CD4-positive, alpha-beta memory T cell (primary cell): ENCODE data around the gene CFAP61. TPM values are rescaled to one million over a fixed set of nuclear protein-coding genes. Genes with fewer than 3 reads are reported as not detected.

Experiments
- CTCF ChIA-PET: fragments of 350-600 bp; sonication (Branson Sonifier 250); formaldehyde crosslinking; loops from one replicate; lab custom pipeline; 2021; ENCODE audit warnings: inconsistent platforms; ENCODE audit not compliant: partially characterized antibody; lab: Charles Lee
- POLR2A ChIA-PET: fragments of 350-600 bp; sonication (Branson Sonifier 250); formaldehyde crosslinking; loops from one replicate; lab custom pipeline; 2021; ENCODE audit not compliant: partially characterized antibody; lab: Charles Lee
- DNase-seq, 5 donors: peaks; one replicate each; pipeline versions ENCODE4 v3.0.0 to v3.0.0-alpha.2; 2020 to 2022; ENCODE audit warnings: mixed read lengths in 1 of 5
- H3K27ac ChIP-seq: one replicate; pipeline ENCODE4 v1.7.0; 2013; ENCODE audit warnings: low read depth, low read length
- H3K27me3 ChIP-seq: 2 replicates; pipeline ENCODE4 v1.7.0; 2013; ENCODE audit warnings: mild to moderate bottlenecking, low read length, moderate library complexity; ENCODE audit not compliant: insufficient read depth
- H3K36me3 ChIP-seq: 2 replicates; pipeline ENCODE4 v1.7.0; 2013; ENCODE audit warnings: mild to moderate bottlenecking, low read length, moderate library complexity; ENCODE audit not compliant: insufficient read depth
- H3K4me1 ChIP-seq: 2 replicates; pipeline ENCODE4 v1.7.0; 2013; ENCODE audit warnings: mild to moderate bottlenecking, low read length, moderate library complexity; ENCODE audit not compliant: insufficient read depth
- H3K4me3 ChIP-seq, 2 donors: one replicate each; pipeline ENCODE4 v1.7.0; 2013; ENCODE audit warnings: low read length in 2 of 2, mild to moderate bottlenecking in 1 of 2
- H3K9me3 ChIP-seq, 2 donors: one replicate each; pipeline ENCODE4 v1.7.0; 2013; ENCODE audit warnings: low read length in 2 of 2, control low read depth in 1 of 2; ENCODE audit not compliant: control insufficient read depth in 1 of 2
- H3K27ac Mint-ChIP-seq, 7 donors: one replicate each; pipeline ENCODE4 v1.8.0; 2020 to 2021; ENCODE audit warnings: mixed read lengths in 7 of 7, mild to moderate bottlenecking in 6 of 7, inconsistent platforms in 3 of 7, moderate library complexity in 3 of 7
- H3K27me3 Mint-ChIP-seq, 2 donors: one replicate each; pipeline ENCODE4 v1.8.0; 2020 to 2021; ENCODE audit warnings: mixed read lengths in 2 of 2
- H3K36me3 Mint-ChIP-seq, 2 donors: one replicate each; pipeline ENCODE4 v1.8.0; 2020 to 2021; ENCODE audit warnings: mixed read lengths in 2 of 2, inconsistent platforms in 1 of 2, mild to moderate bottlenecking in 1 of 2
- H3K4me1 Mint-ChIP-seq, 4 donors: one replicate each; pipeline ENCODE4 v1.8.0; 2020 to 2021; ENCODE audit warnings: mixed read lengths in 4 of 4, mild to moderate bottlenecking in 1 of 4
- H3K4me3 Mint-ChIP-seq, 8 donors: one replicate each; pipeline ENCODE4 v1.8.0; 2020 to 2021; ENCODE audit warnings: mixed read lengths in 8 of 8, mild to moderate bottlenecking in 7 of 8, moderate library complexity in 6 of 8, inconsistent platforms in 3 of 8
- H3K9me3 Mint-ChIP-seq, 8 donors: one replicate each; pipeline ENCODE4 v1.8.0; 2020 to 2021; ENCODE audit warnings: mixed read lengths in 8 of 8, mild to moderate bottlenecking in 5 of 8, inconsistent platforms in 3 of 8, moderate library complexity in 1 of 8
- intact Hi-C: fragments of 100-400 bp; cut with micrococcal nuclease; formaldehyde crosslinking; loops from one replicate; pipeline ENCODE4 v1.15.1; 2023
- polyA plus RNA-seq, 2 donors: library from polyadenylated mRNA; unstranded; fragments of 300-500 nt; fragmentation: Illumina TruSeq; gene quantifications; one replicate each; pipeline ENCODE4 v1.2.3, GENCODE V29; 2021
- total RNA-seq, 2 experiments: library from RNA; stranded (reverse); gene quantifications; one replicate each; pipeline ENCODE4 v1.2.3, GENCODE V29; 2021

CFAP61 gene
- total and polyA plus RNA-seq, 4 experiments from 2014 or later, result not detected

DNA sequence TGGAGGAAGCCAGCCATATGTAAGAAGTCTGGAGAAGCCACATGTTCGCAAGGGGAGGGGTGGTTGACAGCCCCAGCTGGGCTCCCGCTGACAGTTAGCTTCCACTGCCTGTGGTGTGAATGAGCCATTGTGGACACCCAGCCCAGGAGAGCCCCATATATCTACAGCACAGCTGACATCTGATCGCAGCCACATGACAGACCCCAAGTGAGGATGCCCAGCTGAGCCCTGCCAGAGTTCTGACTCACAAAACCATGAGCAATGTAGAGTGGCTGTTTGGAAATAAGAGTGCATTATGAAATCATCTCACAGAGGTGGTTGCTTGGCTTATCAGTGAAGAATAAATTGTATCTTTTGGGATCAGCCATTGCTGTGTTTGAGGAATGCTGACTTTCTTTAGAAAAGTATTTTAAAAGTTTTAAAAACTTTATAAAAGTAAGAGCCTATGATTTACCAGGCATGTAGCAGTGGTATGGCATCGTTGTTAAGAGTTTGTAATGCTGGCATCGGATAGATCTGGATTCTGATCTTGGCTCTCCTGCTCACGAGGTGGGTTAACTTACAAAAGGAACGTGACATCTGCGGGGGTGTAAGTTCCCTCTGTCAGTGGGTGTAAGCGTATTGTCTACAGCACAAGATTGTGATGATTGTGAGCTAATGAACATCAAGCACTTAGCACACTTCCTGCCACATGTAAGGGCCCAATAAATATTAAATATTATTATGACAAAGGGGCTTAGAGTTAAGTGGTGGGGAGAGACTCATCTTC is 24.1 kb downstream of the CFAP61 start:
- H3K27me3 ChIP-seq, result no peaks in the 10 kb centered on the region
- ChIA-PET POLR2A (no interaction called here), CTCF (no interaction called here)
- peaks cover 9 to 11% of the 10 kb centered on the region in 2 donors for H3K27me3 Mint-ChIP-seq
- H3K27ac ChIP-seq, result no peak overlapping the region
- no peaks in the 10 kb centered on the region for H3K9me3 Mint-ChIP-seq
- H3K4me1 Mint-ChIP-seq, result no peaks in the 10 kb centered on the region
- H3K4me3 ChIP-seq, result no peak overlapping the region
- no peak overlapping the region for H3K4me3 Mint-ChIP-seq
- H3K27ac Mint-ChIP-seq, result no peak overlapping the region
- H3K4me1 ChIP-seq, result no peaks in the 10 kb centered on the region
- no peaks in the 10 kb centered on the region for H3K9me3 ChIP-seq
- H3K36me3 ChIP-seq, result no peaks in the 10 kb centered on the region
- H3K36me3 Mint-ChIP-seq, result no peaks in the 10 kb centered on the region
- intact Hi-C loops, result no loop called here
- DNase-seq, result no peak

DNA sequence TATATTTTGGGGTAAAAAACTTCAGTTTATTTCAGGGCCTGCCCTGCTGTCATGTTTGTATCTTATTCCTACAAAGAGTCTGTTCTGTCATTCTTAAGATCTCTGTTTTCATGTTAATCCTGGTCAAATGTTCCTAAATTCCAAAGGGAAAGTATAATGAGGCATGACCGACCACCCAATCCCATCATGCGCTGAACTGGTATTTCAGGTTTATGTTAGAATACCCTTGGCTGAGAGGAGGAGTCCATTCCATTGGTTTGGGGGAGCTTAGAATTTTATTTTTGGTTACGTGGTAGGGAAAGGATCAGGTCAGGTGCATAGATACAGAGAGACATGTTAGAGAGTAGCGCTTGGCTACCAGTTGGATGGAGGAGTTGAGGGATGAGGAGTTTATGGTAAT is 25.7 kb downstream of the CFAP61 start:
- Histone ChIP-seq H3K4me3 (no peak overlapping the region), H3K27me3 (no peaks in the 10 kb centered on the region), H3K36me3 (no peaks in the 10 kb centered on the region), H3K27ac (no peak overlapping the region), H3K9me3 (no peaks in the 10 kb centered on the region), H3K4me1 (no peaks in the 10 kb centered on the region)
- intact Hi-C loops, result no loop called here
- no peaks in the 10 kb centered on the region for H3K4me1 Mint-ChIP-seq
- no peak overlapping the region for H3K4me3 Mint-ChIP-seq
- POLR2A ChIA-PET, result no interaction called here
- peaks cover 13 to 19% of the 10 kb centered on the region in 2 donors for H3K27me3 Mint-ChIP-seq
- H3K9me3 Mint-ChIP-seq, result no peaks in the 10 kb centered on the region
- H3K27ac Mint-ChIP-seq, result no peak overlapping the region
- DNase-seq, result no peak
- CTCF ChIA-PET, result no interaction called here
- H3K36me3 Mint-ChIP-seq, result no peaks in the 10 kb centered on the region

DNA sequence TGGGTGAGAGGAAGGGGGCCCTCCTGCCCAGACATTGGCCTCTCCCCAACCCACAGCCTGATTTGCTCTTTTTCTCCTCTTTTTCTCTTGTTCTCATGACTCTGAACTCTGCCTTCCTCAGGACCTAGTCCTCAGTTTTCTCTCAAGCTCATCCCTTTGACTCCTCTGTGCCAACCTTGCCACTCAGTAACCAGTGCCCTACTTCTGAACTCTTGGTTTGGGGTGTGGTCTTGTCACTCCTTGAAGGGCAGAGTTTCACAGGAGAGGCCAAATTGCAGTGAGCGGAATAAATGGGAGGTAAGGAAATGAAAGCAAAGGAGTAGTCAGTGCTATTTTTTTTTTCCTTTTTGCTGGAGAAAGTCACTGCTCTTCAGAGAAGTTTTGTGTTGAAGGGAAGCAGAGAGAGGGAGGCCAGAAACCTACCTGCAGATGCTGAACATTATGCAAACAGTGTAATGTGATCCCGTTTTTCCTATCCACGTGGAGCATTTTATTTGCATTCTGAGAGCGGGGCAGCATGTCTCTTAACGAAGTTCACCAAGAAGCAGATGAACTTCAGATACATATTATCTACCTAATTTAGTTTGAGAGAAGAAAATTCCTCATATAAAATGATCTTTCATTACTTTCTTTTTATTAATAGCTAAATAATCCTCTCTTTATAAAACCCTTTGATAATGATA is 26.9 kb downstream of the CFAP61 start:
- Histone ChIP-seq H3K4me3 (no peak overlapping the region), H3K27ac (no peak overlapping the region), H3K4me1 (no peaks in the 10 kb centered on the region), H3K27me3 (no peaks in the 10 kb centered on the region), H3K9me3 (no peaks in the 10 kb centered on the region), H3K36me3 (no peaks in the 10 kb centered on the region)
- ChIA-PET POLR2A (no interaction called here), CTCF (no interaction called here)
- H3K4me3 Mint-ChIP-seq, result no peak overlapping the region
- H3K4me1 Mint-ChIP-seq, result peaks cover 0 to 5% (median 4%) of the 10 kb centered on the region in 4 donors
- intact Hi-C loops, result no loop called here
- no peak overlapping the region for H3K27ac Mint-ChIP-seq
- no peaks in the 10 kb centered on the region for H3K9me3 Mint-ChIP-seq
- peaks cover 9 to 19% of the 10 kb centered on the region in 2 donors for H3K27me3 Mint-ChIP-seq
- no peaks in the 10 kb centered on the region for H3K36me3 Mint-ChIP-seq
- DNase-seq, result no peak

DNA sequence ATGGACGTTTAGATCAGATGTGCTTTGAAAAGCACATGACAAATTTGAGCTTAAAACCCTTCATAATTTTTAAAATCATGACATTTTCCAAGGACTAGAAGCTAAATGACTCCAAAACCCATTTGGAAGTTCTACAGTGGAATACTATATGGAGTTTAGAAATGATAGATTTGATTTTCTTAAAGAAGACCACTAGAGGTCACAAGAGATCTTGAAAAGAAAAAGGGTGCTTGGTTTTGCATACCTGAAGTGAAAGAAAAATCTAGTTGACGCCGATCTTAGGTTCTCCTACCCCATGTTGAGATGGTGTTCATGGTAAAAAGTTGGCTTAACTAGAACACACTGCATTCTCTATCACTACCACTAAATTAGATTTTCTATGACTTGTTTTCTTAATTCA is 31.5 kb downstream of the CFAP61 start:
- POLR2A ChIA-PET, result no interaction called here
- peaks cover 6 to 17% of the 10 kb centered on the region in 2 donors for H3K27me3 Mint-ChIP-seq
- intact Hi-C loops, result loop anchor here (2.0 kb wide), 1 partner anchor 1421 kb away; no protein-coding TSS in a partner anchor
- Histone ChIP-seq H3K27ac (no peak overlapping the region), H3K4me3 (no peak overlapping the region), H3K27me3 (no peaks in the 10 kb centered on the region), H3K4me1 (no peaks in the 10 kb centered on the region), H3K36me3 (no peaks in the 10 kb centered on the region), H3K9me3 (no peaks in the 10 kb centered on the region)
- peak overlapping the region in 2 of 7 donors; percentile 84 to 86 for H3K27ac Mint-ChIP-seq
- peak overlapping the region in 6 of 8 donors; percentile 75 to 83 (median 78) for H3K4me3 Mint-ChIP-seq
- no peaks in the 10 kb centered on the region for H3K36me3 Mint-ChIP-seq
- CTCF ChIA-PET, result interaction anchor here (0.5 to 2.6 kb wide), 5 partner anchors 11 to 766 kb away, joined by 3 to 10 read pairs (median 5); no protein-coding TSS in a partner anchor
- peak in 4 of 5 donors; percentile 22 to 47 (median 44) for DNase-seq
- peaks cover 0 to 9% (median 7%) of the 10 kb centered on the region in 4 donors for H3K4me1 Mint-ChIP-seq
- no peaks in the 10 kb centered on the region for H3K9me3 Mint-ChIP-seq

DNA sequence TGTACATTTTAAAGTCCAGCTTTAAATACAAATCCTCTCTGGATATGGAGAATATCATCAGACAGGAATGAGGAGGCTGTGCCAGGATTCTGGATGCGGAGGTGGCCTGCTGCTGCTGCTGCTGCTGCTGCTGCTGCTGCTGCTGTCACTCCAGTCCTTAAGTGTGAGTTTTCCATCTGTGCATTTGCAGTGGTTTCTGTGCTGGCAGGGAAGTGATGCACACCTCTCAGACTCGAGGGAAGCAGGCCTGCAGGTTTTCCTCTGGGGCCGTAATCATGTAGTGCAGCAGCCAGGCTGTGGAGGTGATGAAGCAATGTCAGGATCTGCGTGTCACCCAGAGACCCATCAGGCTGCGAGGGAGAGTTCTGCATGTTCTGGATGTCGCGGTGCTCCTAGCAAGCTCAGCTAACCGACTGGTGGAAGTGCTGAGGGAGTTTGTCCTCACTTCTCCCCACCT is 32.0 kb downstream of the CFAP61 start:
- H3K36me3 Mint-ChIP-seq, result no peaks in the 10 kb centered on the region
- ChIA-PET POLR2A (no interaction called here), CTCF (interaction anchor here (0.7 to 2.6 kb wide), 5 partner anchors 11 to 742 kb away, joined by 3 to 10 read pairs (median 5); no protein-coding TSS in a partner anchor)
- no peaks in the 10 kb centered on the region for H3K36me3 ChIP-seq
- no peaks in the 10 kb centered on the region for H3K9me3 ChIP-seq
- peak overlapping the region in 4 of 8 donors; percentile 75 to 83 (median 78) for H3K4me3 Mint-ChIP-seq
- H3K4me3 ChIP-seq, result no peak overlapping the region
- DNase-seq, result no peak
- no peak overlapping the region for H3K27ac ChIP-seq
- H3K4me1 ChIP-seq, result no peaks in the 10 kb centered on the region
- peak overlapping the region in 3 of 7 donors; percentile 23 to 86 (median 67) for H3K27ac Mint-ChIP-seq
- no peaks in the 10 kb centered on the region for H3K27me3 ChIP-seq
- peaks cover 0 to 9% (median 7%) of the 10 kb centered on the region in 4 donors for H3K4me1 Mint-ChIP-seq
- no peaks in the 10 kb centered on the region for H3K9me3 Mint-ChIP-seq
- H3K27me3 Mint-ChIP-seq, result peaks cover 6 to 17% of the 10 kb centered on the region in 2 donors
- intact Hi-C loops, result no loop called here

GRCh38 chr20:20085071-20085470 is 32.7 kb downstream of the CFAP61 start:
- CTCF ChIA-PET, result interaction anchor here (1.2 to 2.6 kb wide), 3 partner anchors 481 to 741 kb away, joined by 5 to 10 read pairs (median 9); no protein-coding TSS in a partner anchor
- DNase-seq, result no peak
- peaks cover 6 to 18% of the 10 kb centered on the region in 2 donors for H3K27me3 Mint-ChIP-seq
- no peaks in the 10 kb centered on the region for H3K36me3 Mint-ChIP-seq
- Histone ChIP-seq H3K4me3 (no peak overlapping the region), H3K9me3 (no peaks in the 10 kb centered on the region), H3K27me3 (no peaks in the 10 kb centered on the region), H3K27ac (no peak overlapping the region), H3K36me3 (no peaks in the 10 kb centered on the region), H3K4me1 (no peaks in the 10 kb centered on the region)
- POLR2A ChIA-PET, result no interaction called here
- H3K9me3 Mint-ChIP-seq, result no peaks in the 10 kb centered on the region
- peaks cover 0 to 9% (median 7%) of the 10 kb centered on the region in 4 donors for H3K4me1 Mint-ChIP-seq
- peak overlapping the region in 2 of 8 donors; percentile 15 to 45 for H3K4me3 Mint-ChIP-seq
- H3K27ac Mint-ChIP-seq, result no peak overlapping the region
- intact Hi-C loops, result no loop called here

GRCh38 chr20:20085812-20086211 is 33.5 kb downstream of the CFAP61 start:
- POLR2A ChIA-PET, result no interaction called here
- Mint-ChIP-seq H3K9me3 (no peaks in the 10 kb centered on the region), H3K27ac (no peak overlapping the region), H3K36me3 (no peaks in the 10 kb centered on the region), H3K4me1 (peaks cover 0 to 9% (median 7%) of the 10 kb centered on the region in 4 donors), H3K27me3 (peaks cover 6 to 20% of the 10 kb centered on the region in 2 donors), H3K4me3 (no peak overlapping the region)
- Histone ChIP-seq H3K4me3 (no peak overlapping the region), H3K36me3 (no peaks in the 10 kb centered on the region), H3K27me3 (no peaks in the 10 kb centered on the region), H3K27ac (no peak overlapping the region), H3K4me1 (no peaks in the 10 kb centered on the region), H3K9me3 (no peaks in the 10 kb centered on the region)
- DNase-seq, result no peak
- intact Hi-C loops, result no loop called here
- CTCF ChIA-PET, result no interaction called here
